Kidney glomerular epithelial cell (primary cell): ENCODE measurements around the gene PARVB.
"Not testable (repeated sequence)": the region's sequence is repeated elsewhere in the genome, so short reads cannot be mapped to it uniquely, and the experiment has no call there.

Experiments used
- DNase-seq: peaks from one replicate; lab custom pipeline; 2025; lab: John Stamatoyannopoulos, UW

The PARVB gene

GRCh38 chr22:43998679-43999264, 25.3 kb upstream of the PARVB start:
- DNase-seq = no peak

DNA sequence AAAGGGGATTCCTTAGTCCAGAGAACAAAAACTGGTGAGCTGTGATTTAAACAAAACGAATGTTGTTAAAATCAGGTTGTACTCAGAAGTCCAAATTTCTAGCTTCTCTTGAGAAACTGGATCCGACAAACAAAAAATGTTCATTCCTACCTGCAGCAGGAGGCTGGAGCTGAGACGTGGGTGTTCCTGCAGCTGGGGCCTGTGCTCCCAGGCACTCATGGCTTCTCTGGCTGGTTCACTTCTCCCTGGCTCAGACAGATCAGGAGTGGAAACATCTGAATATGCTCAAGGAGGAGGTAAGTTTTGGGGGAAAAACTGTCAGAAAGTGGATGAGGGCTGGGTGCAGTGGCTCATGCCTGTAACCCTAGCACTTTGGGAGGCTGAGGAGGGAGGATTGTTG, 24.7 kb upstream of the PARVB start:
- DNase-seq = no peak

DNA sequence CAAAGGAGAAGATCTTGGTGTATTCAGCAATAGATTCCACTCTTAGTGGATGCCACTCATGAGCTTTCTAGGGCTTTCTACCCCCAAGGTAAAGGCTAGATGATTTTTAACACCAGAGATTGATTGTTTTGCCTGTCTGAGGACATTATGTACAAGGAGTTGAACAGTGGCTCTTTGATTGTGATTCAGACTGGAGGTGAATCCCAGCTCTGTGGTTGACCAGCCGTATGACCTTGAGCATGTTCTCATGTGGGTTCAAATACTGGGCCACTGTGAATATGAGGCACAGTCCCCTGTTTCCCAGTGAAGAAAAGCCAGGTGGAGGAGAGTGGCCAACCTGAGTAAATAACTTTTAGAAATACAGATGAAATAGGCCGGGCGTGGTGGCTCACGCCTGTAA, 24.0 kb upstream of the PARVB start:
- DNase-seq = no peak

DNA sequence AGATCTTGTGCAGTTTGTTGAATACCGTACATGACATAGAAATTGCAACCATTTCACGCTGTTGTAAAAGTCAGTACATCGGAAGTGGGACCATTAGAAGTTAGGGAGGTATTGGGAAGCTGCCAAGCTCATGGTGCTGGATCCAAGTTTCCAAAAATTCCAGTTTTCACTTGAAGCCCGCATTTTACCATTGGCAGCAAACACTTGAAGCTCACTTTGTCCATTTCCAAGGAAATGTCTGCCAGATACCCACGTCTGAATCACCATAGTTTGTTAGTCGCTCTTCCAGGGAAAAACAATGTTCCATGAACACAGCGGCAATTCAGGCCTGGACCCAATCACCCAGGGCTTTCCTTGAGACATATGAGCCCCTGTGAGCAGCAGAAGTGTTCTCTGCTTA, 22.6 kb upstream of the PARVB start:
- DNase-seq = no peak

GRCh38 chr22:44002324-44002723, 21.8 kb upstream of the PARVB start:
- DNase-seq = no peak

- no peak for DNase-seq
Observed at GRCh38 chr22:44002997-44003396, 21.1 kb upstream of the PARVB start.

DNA sequence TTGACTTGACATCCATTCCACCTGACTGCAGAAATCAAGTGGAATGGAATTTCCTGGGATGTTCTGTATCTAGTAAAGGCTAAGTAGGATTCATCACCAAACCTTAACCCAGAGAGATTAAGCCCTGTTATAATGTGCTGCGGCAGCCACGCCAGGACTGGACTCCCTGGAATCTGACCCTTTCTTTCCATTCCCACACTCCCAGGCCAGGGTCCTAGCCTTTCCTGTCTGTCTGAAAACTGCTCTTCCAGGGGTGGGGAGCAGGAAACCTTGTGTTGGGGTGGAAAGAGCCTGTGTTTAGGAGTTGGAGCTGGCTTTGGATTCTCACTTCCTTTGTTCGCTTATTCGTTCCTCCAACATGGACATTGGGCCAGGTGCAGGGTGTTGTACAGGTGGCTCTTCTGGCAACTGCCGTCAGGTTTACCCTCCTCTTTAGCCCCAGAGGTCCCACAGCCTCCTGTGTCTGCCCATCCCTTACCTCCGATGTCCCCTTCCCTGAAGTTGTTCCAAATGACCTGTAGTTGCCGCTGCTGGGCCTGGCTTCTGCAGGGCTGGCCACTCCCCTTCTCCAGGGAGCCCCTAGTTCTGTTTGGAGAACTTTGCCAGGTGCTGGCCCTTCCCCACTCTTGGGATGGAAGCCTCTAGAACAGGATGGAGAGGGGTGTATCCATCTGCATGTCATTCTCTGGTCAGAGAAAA, 20.5 kb upstream of the PARVB start:
- no peak for DNase-seq

DNA sequence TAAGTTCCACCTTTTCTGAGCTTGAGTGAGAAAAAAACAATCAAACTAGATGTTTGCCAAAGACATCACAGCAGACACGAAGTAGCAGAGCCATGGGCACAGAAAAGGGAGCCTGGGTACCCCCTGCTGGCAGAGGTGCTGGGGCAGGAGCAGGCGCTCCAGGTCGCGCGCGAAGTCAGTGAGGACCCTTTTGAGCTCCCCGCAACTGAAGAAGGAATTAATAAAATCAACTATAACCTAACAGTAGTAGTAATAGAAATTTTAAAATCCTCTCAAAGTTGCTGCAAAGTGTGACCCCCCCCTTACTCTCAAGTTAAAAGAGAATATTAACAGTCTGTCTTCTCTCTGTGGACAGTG, 20.0 kb upstream of the PARVB start:
- DNase-seq = no peak

DNA sequence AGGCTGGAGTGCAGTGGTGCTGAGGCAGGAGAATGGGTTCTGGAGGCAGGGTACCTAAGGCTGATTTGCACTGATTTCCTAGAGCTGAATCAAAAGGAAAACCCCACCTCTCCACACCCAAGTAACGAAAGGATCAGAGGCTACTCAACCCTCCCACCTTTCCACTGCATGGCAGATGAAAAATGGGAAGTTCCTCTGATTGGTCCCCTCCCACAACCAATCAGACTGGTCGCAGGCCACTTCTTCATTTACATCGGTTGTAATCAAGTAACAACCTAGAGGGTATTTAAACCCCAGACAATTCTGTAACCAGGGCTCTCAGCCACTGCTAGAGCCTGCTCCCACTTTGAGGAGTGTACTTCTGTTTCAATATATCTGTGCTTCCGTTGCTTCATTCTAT, 18.6 kb upstream of the PARVB start:
- DNase-seq = no peak

- DNase-seq = no peak
Observed at GRCh38 chr22:44012162-44012561, 11.9 kb upstream of the PARVB start.

GRCh38 chr22:44012591-44012990, 11.5 kb upstream of the PARVB start:
- DNase-seq = no peak

GRCh38 chr22:44014241-44014640, 9.9 kb upstream of the PARVB start:
- no peak for DNase-seq

DNA sequence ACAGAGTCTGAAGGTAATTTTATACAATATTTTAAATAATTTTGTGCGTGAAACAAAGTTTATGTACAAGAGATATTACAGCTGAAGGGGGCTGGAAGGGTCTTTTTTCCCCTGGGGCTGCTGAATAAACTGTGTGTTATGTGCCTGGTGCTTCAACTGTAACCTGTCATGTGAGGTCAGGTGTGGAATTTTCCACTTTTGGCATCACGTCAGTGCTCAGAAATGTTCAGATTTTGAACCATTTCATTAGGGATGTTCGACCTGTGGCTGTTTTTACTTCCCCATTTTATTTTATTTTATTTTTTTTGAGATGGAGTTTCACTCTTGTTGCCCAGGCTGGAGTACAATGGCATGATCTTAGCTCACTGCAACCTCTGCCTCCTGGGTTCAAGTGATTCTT, 7.5 kb upstream of the PARVB start:
- DNase-seq = not testable (repeated sequence)

GRCh38 chr22:44018594-44018993, 5.5 kb upstream of the PARVB start:
- DNase-seq = no peak

DNA sequence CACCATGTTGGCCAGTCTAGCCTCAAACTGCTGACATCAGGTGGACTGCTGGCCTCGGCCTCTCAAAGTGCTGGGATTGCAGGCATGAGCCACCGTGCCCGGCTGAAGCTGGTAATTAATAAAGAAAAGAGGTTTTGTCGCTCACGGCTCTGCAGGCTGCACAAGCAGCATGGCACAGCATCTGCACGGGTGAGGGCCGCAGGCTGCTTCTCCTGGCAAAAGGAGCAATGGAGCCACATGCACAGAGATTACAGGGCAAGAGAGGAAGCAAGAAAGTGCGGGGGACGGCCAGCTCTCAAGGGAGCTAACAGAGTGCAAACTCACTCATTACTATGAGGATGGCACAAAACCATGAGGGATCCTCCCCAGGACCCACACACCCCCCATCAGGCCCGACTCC, 4.7 kb upstream of the PARVB start:
- no peak for DNase-seq

DNA sequence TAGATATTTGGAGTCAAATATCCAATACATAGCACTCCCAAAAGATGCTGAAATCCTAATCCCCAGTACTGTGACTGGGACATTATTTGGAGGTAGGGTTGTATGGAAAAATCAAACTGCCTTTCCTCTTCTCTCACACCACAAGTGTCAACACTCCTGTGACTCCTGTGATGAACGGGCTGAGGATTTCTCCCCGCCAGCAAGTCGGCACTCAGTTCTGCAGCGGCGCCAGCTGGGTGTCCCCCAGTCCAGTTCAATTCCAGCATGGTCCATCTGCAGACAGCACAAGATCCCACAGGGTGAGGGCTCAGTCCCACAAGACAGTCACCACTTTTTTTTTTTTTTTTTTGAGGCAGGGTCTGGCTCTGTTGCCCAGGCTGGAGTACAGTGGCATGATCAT, 4.3 kb upstream of the PARVB start:
- DNase-seq = no peak

DNA sequence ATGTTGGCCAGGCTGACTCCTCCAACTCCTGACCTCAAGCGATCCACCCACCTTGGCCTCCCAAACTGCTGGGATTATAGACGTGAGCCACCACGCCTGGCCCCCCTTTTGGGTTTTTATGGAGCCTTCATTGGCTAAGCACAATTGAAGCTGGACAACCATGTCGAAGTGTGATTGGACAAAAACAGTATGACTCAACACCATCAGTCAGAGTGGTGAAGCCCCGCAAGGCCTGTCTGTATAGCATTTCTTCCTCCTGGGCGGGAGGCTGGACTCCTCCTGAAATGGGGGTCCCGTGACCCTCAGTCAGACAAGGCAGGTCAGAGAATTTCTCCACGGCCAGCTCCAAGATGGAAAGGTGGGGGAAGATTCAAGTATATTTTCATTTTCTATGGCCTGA, 3.1 kb upstream of the PARVB start:
- no peak for DNase-seq

DNA sequence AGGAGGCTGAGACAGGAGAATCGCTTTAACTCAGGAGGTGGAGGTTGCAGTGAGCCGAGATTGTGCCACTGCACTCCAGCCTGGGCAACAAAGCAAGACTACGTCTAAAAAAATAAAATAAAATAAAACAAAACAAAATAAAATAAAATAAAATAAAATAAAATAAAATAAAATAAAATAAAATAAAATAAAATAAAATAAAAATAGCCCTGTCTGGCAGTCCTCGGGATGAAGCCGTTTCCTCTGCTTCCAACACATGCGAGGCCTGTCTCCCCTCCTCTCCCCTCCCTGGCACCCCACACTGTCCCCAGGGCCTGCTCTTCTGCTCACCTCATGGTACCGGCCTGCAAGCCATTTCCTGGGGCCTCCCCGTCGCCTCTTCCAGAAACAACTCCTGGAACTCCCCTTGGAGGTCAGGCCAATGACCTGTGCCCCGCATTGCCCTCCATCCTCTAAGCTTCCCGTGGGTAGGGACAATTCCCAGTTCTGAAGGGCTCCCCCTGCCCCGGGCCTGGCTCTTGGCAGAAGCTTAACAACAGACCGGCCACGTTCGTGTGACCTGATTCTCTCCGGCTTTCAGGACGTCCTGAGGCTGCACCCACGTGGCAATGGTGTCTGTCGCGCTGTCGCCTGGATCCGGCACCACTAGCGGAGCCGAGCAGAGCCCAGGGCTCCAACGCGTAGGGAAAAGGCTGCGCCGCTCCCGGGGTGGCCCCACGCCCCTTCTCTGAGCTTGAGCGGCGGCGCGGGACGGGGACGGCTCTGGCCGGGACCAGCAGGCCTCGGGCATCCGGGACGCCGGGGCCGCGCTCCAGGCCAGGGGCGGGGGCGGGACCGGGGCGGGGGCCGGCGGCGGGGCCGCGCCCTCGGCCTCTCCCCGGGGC, 456 bp upstream of the PARVB start:
- DNase-seq = peak; percentile 14

- DNase-seq = no peak
Observed at GRCh38 chr22:44025171-44026065, 1.3 kb downstream of the PARVB start.

DNA sequence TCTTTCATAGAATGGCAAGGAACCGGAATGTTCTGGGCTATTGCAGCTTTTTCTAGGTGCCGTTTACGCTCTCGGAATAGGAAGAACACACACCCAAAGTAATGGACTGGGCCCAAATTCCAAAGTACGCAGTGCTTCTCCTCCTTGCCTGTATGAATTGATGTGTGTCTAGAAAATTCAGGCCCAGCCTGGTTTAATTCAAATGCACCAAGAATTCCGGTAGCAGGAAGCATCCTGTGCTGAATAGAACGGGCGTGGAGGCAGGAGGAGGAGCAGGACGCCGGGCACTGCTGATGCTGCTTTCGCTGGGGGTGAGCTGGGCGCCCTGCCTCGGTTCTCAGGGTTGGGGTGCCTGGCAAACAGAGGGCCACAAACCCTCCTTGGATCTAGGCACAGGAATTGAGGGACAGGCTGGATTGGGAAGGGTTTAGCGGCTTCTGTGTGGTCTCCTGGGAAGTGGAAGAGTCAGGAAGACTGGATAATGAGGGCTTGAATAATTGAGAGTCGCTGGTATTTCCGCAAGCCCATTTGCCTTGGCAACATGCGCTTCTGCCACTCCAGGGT, 2.0 kb downstream of the PARVB start:
- DNase-seq = no peak

DNA sequence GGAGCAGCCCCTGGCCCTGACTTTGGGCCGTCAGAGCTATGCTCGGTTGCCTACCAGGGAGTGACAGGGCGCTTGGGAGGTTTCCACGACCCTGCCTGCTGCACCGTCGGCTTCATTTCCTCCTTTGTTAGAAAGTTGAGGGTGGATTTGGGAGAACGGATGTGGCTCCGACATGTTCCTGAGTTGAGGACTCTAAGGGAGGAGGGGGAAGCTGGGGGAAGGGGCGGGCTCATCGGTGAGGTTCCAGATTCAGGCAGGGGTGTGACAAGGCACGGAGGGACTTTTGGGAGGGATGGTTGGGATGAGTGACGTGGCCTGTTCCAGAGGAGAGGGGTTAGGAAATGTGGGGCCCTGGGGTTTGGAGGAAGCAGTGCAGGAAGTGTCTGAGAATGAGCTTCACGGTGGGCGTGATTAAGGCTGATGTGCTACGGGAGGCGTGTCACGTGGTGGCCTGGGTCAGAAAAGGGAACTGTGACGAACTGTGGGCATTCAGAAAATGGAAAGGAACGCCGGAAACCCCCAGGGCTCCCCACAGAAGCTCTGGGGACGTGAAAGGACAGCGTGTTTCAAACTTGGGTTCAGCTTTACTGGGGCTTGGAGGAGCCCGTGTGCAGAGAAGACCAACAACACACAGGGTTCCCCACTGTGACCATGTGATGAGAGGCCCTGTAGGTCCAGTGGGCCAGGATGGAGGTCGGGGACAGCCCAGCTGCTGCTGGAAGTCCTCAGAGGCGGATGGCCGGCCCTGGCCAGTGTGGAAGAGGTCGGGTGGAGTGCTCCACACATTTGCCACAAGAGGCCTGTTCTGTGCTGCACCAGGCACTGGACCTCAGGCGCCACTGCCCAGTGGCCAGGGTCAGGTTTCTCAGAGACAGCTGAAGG, 2.8 kb downstream of the PARVB start:
- no peak for DNase-seq
